DND-41 (cell line): ENCODE results near the gene NRIP1.
A peak's percentile ranks its signal among the peaks of the same experiment; 100 is the strongest.

Source experiments
- ATAC-seq: fragments of 200-7000 bp; cut with Tn5 transposase; 3 replicates; pipeline ENCODE4 v1.9.1; 2021; ENCODE audit warnings: low read depth; ENCODE audit not compliant: insufficient read depth
- DNase-seq: peaks from one replicate; pipeline ENCODE4 v3.0.0-alpha.2; 2020
- H2AFZ ChIP-seq: 2 replicates; pipeline ENCODE4 v1.6.0; 2012; ENCODE audit warnings: low read depth, low read length
- H3K27ac ChIP-seq: 2 replicates; pipeline ENCODE4 v1.5.1; 2012; ENCODE audit warnings: low read length, inconsistent platforms
- H3K27me3 ChIP-seq: fragments of 200-600 bp; sonication (generic); 2 replicates; pipeline ENCODE4 v1.6.0; 2012; ENCODE audit warnings: low read length, mild to moderate bottlenecking, inconsistent platforms; ENCODE audit not compliant: insufficient read depth, poor library complexity
- H3K36me3 ChIP-seq: 2 replicates; pipeline ENCODE4 v1.5.1; 2012; ENCODE audit warnings: low read length, inconsistent platforms; ENCODE audit not compliant: insufficient read depth
- H3K4me1 ChIP-seq: 2 replicates; pipeline ENCODE4 v1.5.1; 2012; ENCODE audit warnings: mild to moderate bottlenecking, low read length; ENCODE audit not compliant: insufficient read depth
- H3K4me2 ChIP-seq: 2 replicates; pipeline ENCODE4 v1.6.0; 2012; ENCODE audit warnings: mild to moderate bottlenecking, moderate library complexity, low read length, inconsistent platforms; ENCODE audit not compliant: insufficient read depth
- H3K4me3 ChIP-seq, 2 experiments: fragments of 200-600 bp in 1 of 2; shearing (Covaris generic) in 1 of 2; 2 replicates each; pipeline ENCODE4 v1.5.1; 2012 to 2016; ENCODE audit warnings: inconsistent platforms in 2 of 2, low read length in 2 of 2, mild to moderate bottlenecking in 2 of 2, low read depth in 1 of 2, moderate library complexity in 1 of 2
- H3K79me2 ChIP-seq: 2 replicates; pipeline ENCODE4 v1.6.0; 2012; ENCODE audit warnings: low read length, inconsistent platforms; ENCODE audit not compliant: insufficient read depth
- H3K9ac ChIP-seq: 2 replicates; pipeline ENCODE4 v1.6.0; 2012; ENCODE audit warnings: low read depth, mild to moderate bottlenecking, inconsistent platforms, low read length, moderate library complexity
- H3K9me3 ChIP-seq: 2 replicates; pipeline ENCODE4 v1.5.1; 2012; ENCODE audit warnings: low read length, moderate library complexity, mild to moderate bottlenecking, inconsistent platforms; ENCODE audit not compliant: insufficient read depth, severe bottlenecking
- H4K20me1 ChIP-seq: 2 replicates; pipeline ENCODE4 v1.6.0; 2012; ENCODE audit warnings: low read length; ENCODE audit not compliant: insufficient read depth
- EZH2 ChIP-seq: IDR thresholded peaks from 3 replicates; pipeline ENCODE4 v1.6.1; 2012; ENCODE audit warnings: borderline replicate concordance, low read depth, mild to moderate bottlenecking, moderate library complexity, low read length, inconsistent platforms; ENCODE audit not compliant: severe bottlenecking
- TF ChIP-seq, protein P1 (sequence below): IDR thresholded peaks from 2 replicates; pipeline ENCODE4 v1.5.1; 2012; ENCODE audit warnings: borderline replicate concordance, low read length, moderate library complexity, mild to moderate bottlenecking; ENCODE audit not compliant: poor library complexity, severe bottlenecking; ENCODE audit errors: extremely low read depth

The NRIP1 gene

DNA sequence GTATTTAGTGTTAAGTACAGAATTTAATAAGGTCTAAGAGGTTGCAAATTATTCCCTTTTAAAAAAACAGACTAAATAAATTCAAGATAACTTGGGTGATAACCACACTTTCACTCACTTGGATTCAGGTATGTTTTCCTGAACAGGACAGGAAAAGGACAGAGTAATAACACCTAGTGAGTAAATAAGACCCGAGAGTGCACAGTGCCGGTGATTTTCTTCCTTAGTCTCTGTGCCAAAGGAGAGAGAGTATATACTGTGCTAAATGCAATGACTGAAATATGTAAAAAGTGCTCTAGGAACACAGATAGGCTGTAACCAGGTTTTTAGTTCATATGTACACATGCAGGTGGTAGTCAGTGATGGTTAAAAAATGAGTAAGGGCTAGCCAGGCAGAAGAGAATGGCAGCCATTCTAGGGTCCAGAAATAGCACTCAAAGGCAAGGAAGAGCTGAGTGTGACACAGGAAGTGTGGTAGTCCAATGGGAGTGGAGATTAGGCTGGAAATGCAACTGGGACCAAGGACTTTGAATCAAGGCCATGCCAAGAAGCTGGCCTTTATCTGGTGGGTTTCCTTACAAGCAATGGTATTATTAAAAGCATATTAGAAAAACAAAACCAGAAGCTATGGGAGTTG is 58.1 kb downstream of the NRIP1 start:
- Histone ChIP-seq H3K36me3 (peaks cover 8% of the 10 kb centered on the region; the same call in 1 of the 2 replicates), H3K9me3 (no peaks in the 10 kb centered on the region), H3K9ac (peak overlapping the region; percentile 49; the same call in 1 of the 2 replicates), H2AFZ (no peak overlapping the region), H4K20me1 (peaks cover 5% of the 10 kb centered on the region; the same call in 1 of the 2 replicates), H3K27me3 (no peaks in the 10 kb centered on the region), H3K4me1 (peaks cover 36% of the 10 kb centered on the region), H3K27ac (peak overlapping the region; percentile 80), H3K4me3 (no peak overlapping the region), H3K79me2 (peaks cover 67% of the 10 kb centered on the region), H3K4me2 (peak overlapping the region; percentile 59; the same call in 1 of the 2 replicates)
- ATAC-seq (no peak), DNase-seq (no peak)
- TF ChIP-seq, protein P1, sequence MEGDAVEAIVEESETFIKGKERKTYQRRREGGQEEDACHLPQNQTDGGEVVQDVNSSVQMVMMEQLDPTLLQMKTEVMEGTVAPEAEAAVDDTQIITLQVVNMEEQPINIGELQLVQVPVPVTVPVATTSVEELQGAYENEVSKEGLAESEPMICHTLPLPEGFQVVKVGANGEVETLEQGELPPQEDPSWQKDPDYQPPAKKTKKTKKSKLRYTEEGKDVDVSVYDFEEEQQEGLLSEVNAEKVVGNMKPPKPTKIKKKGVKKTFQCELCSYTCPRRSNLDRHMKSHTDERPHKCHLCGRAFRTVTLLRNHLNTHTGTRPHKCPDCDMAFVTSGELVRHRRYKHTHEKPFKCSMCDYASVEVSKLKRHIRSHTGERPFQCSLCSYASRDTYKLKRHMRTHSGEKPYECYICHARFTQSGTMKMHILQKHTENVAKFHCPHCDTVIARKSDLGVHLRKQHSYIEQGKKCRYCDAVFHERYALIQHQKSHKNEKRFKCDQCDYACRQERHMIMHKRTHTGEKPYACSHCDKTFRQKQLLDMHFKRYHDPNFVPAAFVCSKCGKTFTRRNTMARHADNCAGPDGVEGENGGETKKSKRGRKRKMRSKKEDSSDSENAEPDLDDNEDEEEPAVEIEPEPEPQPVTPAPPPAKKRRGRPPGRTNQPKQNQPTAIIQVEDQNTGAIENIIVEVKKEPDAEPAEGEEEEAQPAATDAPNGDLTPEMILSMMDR = no peak
- no peak for TF ChIP-seq EZH2

GRCh38 chr21:15005391-15005790 is 59.4 kb downstream of the NRIP1 start:
- H4K20me1 ChIP-seq = peaks cover 5% of the 10 kb centered on the region; the same call in 1 of the 2 replicates
- DNase-seq (peak; percentile 59), ATAC-seq (peak; percentile 87)
- H3K4me3 ChIP-seq = peak overlapping the region; percentile 13 to 53
- no peaks in the 10 kb centered on the region for H3K27me3 ChIP-seq
- H3K4me1 ChIP-seq = peaks cover 36% of the 10 kb centered on the region
- H3K27ac ChIP-seq = peak overlapping the region; percentile 80
- H3K79me2 ChIP-seq = peaks cover 79% of the 10 kb centered on the region
- no peak for TF ChIP-seq EZH2
- TF ChIP-seq, protein P1 = no peak
- H3K4me2 ChIP-seq = peak overlapping the region; percentile 59
- peak overlapping the region; percentile 49 for H3K9ac ChIP-seq
- H2AFZ ChIP-seq = peak overlapping the region; percentile 53
- peaks cover 3% of the 10 kb centered on the region; the same call in 1 of the 2 replicates for H3K36me3 ChIP-seq
- no peaks in the 10 kb centered on the region for H3K9me3 ChIP-seq

DNA sequence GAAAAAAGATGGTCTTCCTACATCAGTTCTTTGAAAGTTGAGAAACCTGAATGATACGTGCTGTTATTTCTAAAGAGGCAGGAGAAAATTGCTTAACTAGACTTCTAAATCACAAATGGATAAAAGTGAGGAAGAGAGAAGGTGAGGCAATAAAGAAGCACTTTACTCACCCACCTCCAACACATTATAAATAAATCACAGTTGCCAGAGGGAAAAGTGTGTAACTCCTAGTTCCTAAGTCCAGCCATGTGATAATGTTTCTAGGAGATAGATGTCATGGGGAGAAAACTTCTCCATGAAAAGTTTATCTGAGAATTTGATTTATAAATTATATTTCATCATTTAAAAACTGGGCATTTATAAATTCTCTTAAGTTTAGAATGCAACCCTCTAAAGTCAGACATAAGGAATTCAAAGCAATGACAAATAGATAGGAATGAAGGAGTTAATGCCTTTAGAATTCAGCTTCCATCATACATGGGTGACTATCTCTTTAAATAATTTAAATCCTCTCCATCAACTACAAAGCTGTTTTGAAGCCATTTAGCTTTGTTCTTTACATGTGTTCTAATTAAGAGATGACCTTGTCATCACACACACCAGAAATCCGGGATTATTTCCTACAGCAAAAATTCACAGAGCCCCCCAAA is 60.0 kb downstream of the NRIP1 start:
- peak overlapping the region; percentile 49 for H3K9ac ChIP-seq
- peaks cover 85% of the 10 kb centered on the region for H3K79me2 ChIP-seq
- H3K27ac ChIP-seq = peak overlapping the region; percentile 80
- H3K36me3 ChIP-seq = peaks cover 3% of the 10 kb centered on the region; the same call in 1 of the 2 replicates
- peaks cover 36% of the 10 kb centered on the region for H3K4me1 ChIP-seq
- H3K4me2 ChIP-seq = peak overlapping the region; percentile 59
- TF ChIP-seq, protein P1 = no peak
- no peak for TF ChIP-seq EZH2
- peak overlapping the region; percentile 13 to 53; a peak in 3 of 4 replicates for H3K4me3 ChIP-seq
- H3K27me3 ChIP-seq = no peaks in the 10 kb centered on the region
- DNase-seq (no peak), ATAC-seq (peak; percentile 43)
- H4K20me1 ChIP-seq = peaks cover 5% of the 10 kb centered on the region; the same call in 1 of the 2 replicates
- no peaks in the 10 kb centered on the region for H3K9me3 ChIP-seq
- peak overlapping the region; percentile 53 for H2AFZ ChIP-seq
